ENCODE data around the gene PREX1. TPM values are rescaled to one million over a fixed set of nuclear protein-coding genes. Genes with fewer than 3 reads are reported as not detected.

PREX1 gene
- total RNA-seq, 1 donor from 2014 or later: 15.8 TPM

- no peak for DNase-seq
These were observed 169.7 kb downstream of the PREX1 start for GRCh38 chr20:48658198-48658476.

GRCh38 chr20:48657426-48658197 lies 170.2 kb downstream of the PREX1 start:
- peak; percentile 63 for DNase-seq

GRCh38 chr20:48656661-48657211 lies 171.1 kb downstream of the PREX1 start:
- no peak for DNase-seq

- no peak for DNase-seq
These were observed 171.7 kb downstream of the PREX1 start for GRCh38 chr20:48656137-48656536.

GRCh38 chr20:48653706-48654051 lies 174.1 kb downstream of the PREX1 start:
- no peak for DNase-seq

GRCh38 chr20:48652961-48653705 lies 174.7 kb downstream of the PREX1 start:
- no peak for DNase-seq

GRCh38 chr20:48651960-48652359 lies 175.8 kb downstream of the PREX1 start:
- DNase-seq: no peak

- no peak for DNase-seq
These were observed 176.5 kb downstream of the PREX1 start for GRCh38 chr20:48651271-48651670.

- DNase-seq: no peak
These were observed 177.9 kb downstream of the PREX1 start for GRCh38 chr20:48649868-48650267.

GRCh38 chr20:48649104-48649626 lies 178.6 kb downstream of the PREX1 start:
- no peak for DNase-seq

GRCh38 chr20:48648482-48649051 lies 179.2 kb downstream of the PREX1 start:
- no peak for DNase-seq

GRCh38 chr20:48647858-48648257 lies 179.9 kb downstream of the PREX1 start:
- DNase-seq: no peak

- no peak for DNase-seq
These were observed 182.1 kb downstream of the PREX1 start for GRCh38 chr20:48645666-48646065.

- DNase-seq: no peak
These were observed 183.4 kb downstream of the PREX1 start for GRCh38 chr20:48644286-48644828.

- DNase-seq: no peak
These were observed 185.5 kb downstream of the PREX1 start for GRCh38 chr20:48642105-48642880.

GRCh38 chr20:48640871-48641270 lies 186.9 kb downstream of the PREX1 start:
- no peak for DNase-seq

- no peak for DNase-seq
These were observed 187.9 kb downstream of the PREX1 start for GRCh38 chr20:48639899-48640298.

GRCh38 chr20:48638546-48638945 lies 189.3 kb downstream of the PREX1 start:
- DNase-seq: no peak

GRCh38 chr20:48637461-48637860 lies 190.3 kb downstream of the PREX1 start:
- no peak for DNase-seq

- no peak for DNase-seq
These were observed 191.5 kb downstream of the PREX1 start for GRCh38 chr20:48636301-48636700.

GRCh38 chr20:48635791-48636267 lies 192.0 kb downstream of the PREX1 start:
- DNase-seq: no peak

- DNase-seq: no peak
These were observed 192.4 kb downstream of the PREX1 start for GRCh38 chr20:48635361-48635760.

Measured in skin of body (tissue), 2 donors.